Measurements from ENCODE around the gene SNPH. TPM values are rescaled to one million over a fixed set of nuclear protein-coding genes. Genes with fewer than 3 reads are reported as not detected.

SNPH gene
- polyA plus RNA-seq, 2 of the 4 experiments (the other 2 are of a cell fraction) = 1.1 to 5.2 TPM

GRCh38 chr20:1282966-1283365 lies 16.9 kb downstream of the SNPH start:
- no peaks in the 10 kb centered on the region for H3K9me3 ChIP-seq
- ChIA-PET CTCF (interaction anchor here (0.7 to 2.3 kb wide), 6 partner anchors 8 to 41 kb away, joined by 3 to 6 read pairs (median 4); no protein-coding TSS in a partner anchor), POLR2A (no interaction called here)
- DNase-seq (ENCODE audit: low read depth in 1 of 2, low spot score in 1 of 2) = no peak
- no peak for TF ChIP-seq SREBF2 (IDR thresholded peaks at IDR 0.05)
- TF ChIP-seq JUN (IDR thresholded peaks at IDR 0.05) = no peak
- TF ChIP-seq PHF8 (IDR thresholded peaks at IDR 0.05; ENCODE audit: borderline replicate concordance, low read depth) = no peak
- TF ChIP-seq HOXB5 (CRISPR knock-in tag; IDR thresholded peaks at IDR 0.05) = no peak
- no peak for TF ChIP-seq HEYL (CRISPR knock-in tag; IDR thresholded peaks at IDR 0.05)
- 64% methylated on average over 3 of the region's 3 CpGs for WGBS (ENCODE audit: missing lambda C conversion rate)
- no peak overlapping the region for H3K27ac ChIP-seq
- no peak overlapping the region for H3K4me2 ChIP-seq
- no peak for ATAC-seq
- FAIRE-seq = no peak
- H3K4me1 ChIP-seq = no peaks in the 10 kb centered on the region
- H3K4me3 ChIP-seq = no peak overlapping the region

- WGBS (ENCODE audit: missing lambda C conversion rate) = 66% methylated on average over 9 of the region's 9 CpGs
- ChIA-PET POLR2A (no interaction called here), CTCF (interaction anchor here (0.7 to 2.3 kb wide), 9 partner anchors 9 to 42 kb away, joined by 3 to 6 read pairs (median 4); partner anchors contain the start of gene SNPH)
- Histone ChIP-seq H3K4me1 (no peaks in the 10 kb centered on the region), H3K4me3 (no peak overlapping the region), H3K27ac (no peak overlapping the region), H3K4me2 (no peak overlapping the region), H3K9me3 (no peaks in the 10 kb centered on the region)
- TF ChIP-seq POLR2AphosphoS2 (conservative IDR thresholded peaks at IDR 0.05; ENCODE audit: low read length) (no peak), RFX5 (IDR thresholded peaks at IDR 0.05) (no peak), FOSB (CRISPR knock-in tag; IDR thresholded peaks at IDR 0.05) (no peak), CTCF (IDR thresholded peaks at IDR 0.05) (no peak), RNF2 (IDR thresholded peaks at IDR 0.05; ENCODE audit: borderline replicate concordance, low read depth) (no peak), SREBF2 (IDR thresholded peaks at IDR 0.05) (no peak), CHD2 (IDR thresholded peaks at IDR 0.05; ENCODE audit: low read length, partially characterized antibody) (no peak), FOXS1 (CRISPR knock-in tag; IDR thresholded peaks at IDR 0.05) (no peak), ESRRA (IDR thresholded peaks at IDR 0.05; ENCODE audit: borderline replicate concordance, low read length) (no peak), SMC3 (IDR thresholded peaks at IDR 0.05) (no peak), HOXB5 (CRISPR knock-in tag; IDR thresholded peaks at IDR 0.05) (no peak), RCOR1 (IDR thresholded peaks at IDR 0.05; ENCODE audit: low read depth, low read length) (no peak), E2F6 (IDR thresholded peaks at IDR 0.05; ENCODE audit: borderline replicate concordance, low read depth) (no peak), CBX8 (IDR thresholded peaks at IDR 0.05) (no peak), CEBPB (IDR thresholded peaks at IDR 0.05) (no peak), HOXB13 (CRISPR knock-in tag; IDR thresholded peaks at IDR 0.05; ENCODE audit: low read depth) (no peak), ZNF302 (CRISPR knock-in tag; IDR thresholded peaks at IDR 0.05) (no peak)
- FAIRE-seq (no peak), ATAC-seq (no peak), DNase-seq (ENCODE audit: low read depth in 1 of 2, low spot score in 1 of 2) (no peak)
These were observed 17.7 kb downstream of the SNPH start for GRCh38 chr20:1283522-1284510.
